Uterus (tissue), 2 donors: Measurements from ENCODE around the gene HECTD1.

ENCODE experiments used
- CTCF ChIP-seq, 4 experiments: fragments of 200-600 bp in 2 of 4; fragments of 450-650 bp in 2 of 4; sonication (generic) in 2 of 4; IDR thresholded peaks; one replicate each; pipeline ENCODE4 v1.5.1; 2016 to 2019; ENCODE audit warnings: antibody characterized with exemption in 4 of 4, mild to moderate bottlenecking in 2 of 4, moderate library complexity in 1 of 4
- POLR2A ChIP-seq, 2 donors: fragments of 450-650 bp; IDR thresholded peaks; one replicate each; pipeline ENCODE4 v1.6.1; 2016; ENCODE audit warnings: antibody characterized with exemption in 2 of 2, mild to moderate bottlenecking in 1 of 2, moderate library complexity in 1 of 2

- TF ChIP-seq CTCF (IDR thresholded peaks at IDR 0.05) (no peak), POLR2A (IDR thresholded peaks at IDR 0.05) (no peak)
These were observed 18.8 kb downstream of the HECTD1 start for GRCh38 chr14:31188744-31189143.
